Fibroblast of pulmonary artery (primary cell): ENCODE results near the gene FAM50A.

Source experiments
- DNase-seq: peaks from one replicate; pipeline ENCODE4 v3.0.0-alpha.2; 2010; ENCODE audit warnings: low read depth
- H3K4me3 ChIP-seq: replicated peaks from 2 replicates; pipeline ENCODE4 v1.5.1; 2011; ENCODE audit warnings: low read depth, mild to moderate bottlenecking, control low read depth, low read length, moderate library complexity
- TF ChIP-seq, protein P1 (sequence below): IDR thresholded peaks from 2 replicates; pipeline ENCODE4 v1.5.1; 2011; ENCODE audit warnings: mild to moderate bottlenecking, control low read depth, low read length, inconsistent platforms; ENCODE audit errors: missing control alignments

The FAM50A gene

DNA sequence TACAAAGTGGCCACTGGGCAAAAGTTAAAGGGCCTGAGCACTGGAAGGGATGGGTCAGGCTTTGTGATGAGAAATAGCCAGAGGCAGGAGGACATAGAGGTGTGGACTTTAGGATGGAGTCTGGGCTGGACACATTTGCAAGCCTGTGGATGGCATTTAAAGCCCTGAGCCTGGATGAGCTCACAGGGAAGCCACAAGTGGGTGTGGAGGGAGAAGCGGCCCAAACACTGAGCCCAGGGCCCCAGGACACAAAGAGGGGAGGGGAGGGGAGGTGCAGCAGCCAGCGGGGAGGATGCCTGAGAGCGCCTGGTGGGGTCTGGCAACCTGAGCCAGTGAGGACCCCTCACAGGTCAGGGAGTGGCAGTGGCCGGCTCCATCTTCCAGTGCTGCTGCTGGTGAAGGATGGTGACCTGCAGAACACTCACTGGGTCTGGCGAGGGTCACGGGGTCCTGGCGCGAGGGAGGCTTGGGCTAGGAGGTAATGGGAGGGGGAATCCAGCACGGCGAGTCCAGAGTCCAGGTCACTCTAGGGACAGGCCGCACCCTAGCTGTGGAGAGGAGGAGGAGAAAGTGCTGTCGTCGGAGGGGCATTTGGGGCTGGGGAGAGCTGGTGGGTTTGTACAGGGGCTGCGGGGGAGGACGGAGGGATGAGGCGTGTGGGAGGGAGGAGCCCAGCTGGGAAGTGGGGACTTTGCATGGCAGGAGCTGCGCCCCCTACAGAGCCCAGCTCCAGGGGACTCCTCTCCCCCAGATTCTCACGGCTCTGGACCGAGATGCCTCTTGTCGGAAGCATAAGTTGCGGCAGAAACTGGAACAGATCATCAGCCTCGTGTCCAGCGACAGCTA, 28.1 kb downstream of the FAM50A start:
- DNase-seq: no peak

DNA sequence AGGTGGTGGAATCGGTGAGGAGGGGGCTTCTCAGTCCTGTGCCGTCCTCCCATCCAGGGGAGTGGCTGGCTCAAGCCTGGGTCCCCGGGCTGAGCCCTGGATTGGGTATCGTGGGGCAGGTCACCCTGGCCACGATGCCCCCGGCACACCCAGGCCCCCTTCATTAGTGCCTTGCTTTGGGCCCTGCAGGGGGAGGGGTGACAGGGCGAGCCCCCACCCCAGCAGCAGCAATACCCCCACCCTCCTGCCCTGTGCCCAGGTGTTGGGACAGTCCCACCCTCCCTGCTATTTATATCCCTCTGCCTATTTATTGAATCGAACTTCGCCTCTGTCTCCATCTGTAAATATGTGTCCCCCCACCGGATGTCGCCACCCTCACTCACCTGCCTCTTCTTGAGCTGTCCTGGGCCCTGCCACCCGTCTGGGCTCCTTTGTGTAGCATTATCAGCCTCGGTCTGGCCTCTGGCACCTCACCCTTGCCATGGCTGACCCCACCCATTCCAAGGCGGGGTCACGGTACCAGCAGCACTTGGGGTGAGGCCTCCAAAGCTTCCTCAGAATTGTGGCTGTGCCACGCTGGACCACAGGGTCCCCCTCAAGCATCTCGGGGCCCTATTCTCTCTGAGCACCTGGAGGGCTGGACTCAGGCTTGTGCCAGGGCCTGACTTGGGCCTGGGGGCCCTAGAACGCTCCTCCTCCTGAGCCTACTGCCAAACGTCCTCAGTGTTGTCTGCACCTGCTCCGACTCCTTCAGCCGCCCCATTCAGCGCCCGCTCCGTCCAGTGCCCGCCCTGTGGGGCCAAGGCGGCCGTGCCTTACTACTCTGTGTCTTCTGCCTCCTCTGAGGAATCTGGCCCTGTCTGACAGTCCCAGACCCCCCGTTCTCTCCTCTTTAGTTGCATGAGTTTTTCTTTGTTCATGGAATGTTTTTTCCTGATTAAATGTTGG, 29.0 kb downstream of the FAM50A start:
- no peak overlapping the region for H3K4me3 ChIP-seq
- DNase-seq: no peak
- TF ChIP-seq, protein P1, sequence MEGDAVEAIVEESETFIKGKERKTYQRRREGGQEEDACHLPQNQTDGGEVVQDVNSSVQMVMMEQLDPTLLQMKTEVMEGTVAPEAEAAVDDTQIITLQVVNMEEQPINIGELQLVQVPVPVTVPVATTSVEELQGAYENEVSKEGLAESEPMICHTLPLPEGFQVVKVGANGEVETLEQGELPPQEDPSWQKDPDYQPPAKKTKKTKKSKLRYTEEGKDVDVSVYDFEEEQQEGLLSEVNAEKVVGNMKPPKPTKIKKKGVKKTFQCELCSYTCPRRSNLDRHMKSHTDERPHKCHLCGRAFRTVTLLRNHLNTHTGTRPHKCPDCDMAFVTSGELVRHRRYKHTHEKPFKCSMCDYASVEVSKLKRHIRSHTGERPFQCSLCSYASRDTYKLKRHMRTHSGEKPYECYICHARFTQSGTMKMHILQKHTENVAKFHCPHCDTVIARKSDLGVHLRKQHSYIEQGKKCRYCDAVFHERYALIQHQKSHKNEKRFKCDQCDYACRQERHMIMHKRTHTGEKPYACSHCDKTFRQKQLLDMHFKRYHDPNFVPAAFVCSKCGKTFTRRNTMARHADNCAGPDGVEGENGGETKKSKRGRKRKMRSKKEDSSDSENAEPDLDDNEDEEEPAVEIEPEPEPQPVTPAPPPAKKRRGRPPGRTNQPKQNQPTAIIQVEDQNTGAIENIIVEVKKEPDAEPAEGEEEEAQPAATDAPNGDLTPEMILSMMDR: no peak

More for the DNA sequence above, 28.1 kb downstream of the FAM50A start:
- TF ChIP-seq, protein P1: no peak
- no peak overlapping the region for H3K4me3 ChIP-seq

DNA sequence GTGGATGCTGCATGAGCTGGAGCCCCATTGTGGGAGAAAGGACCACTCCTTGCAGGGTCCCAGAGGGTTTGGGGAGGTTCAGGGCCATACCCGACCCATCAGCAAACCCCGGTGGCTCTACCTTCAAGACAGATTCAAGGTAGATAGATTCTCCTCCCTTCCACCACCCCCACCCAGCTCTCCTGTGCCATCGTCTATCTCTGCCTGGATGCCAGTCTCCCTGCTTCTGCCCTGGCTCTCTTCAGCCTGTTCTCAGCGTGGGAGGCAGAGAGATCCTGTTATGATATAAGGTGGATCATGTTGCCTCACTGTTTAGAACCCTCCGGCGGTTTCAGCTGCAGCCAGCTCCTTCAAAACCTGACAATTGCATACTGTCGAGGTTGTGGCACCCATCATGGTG, 29.7 kb downstream of the FAM50A start:
- DNase-seq: no peak
- TF ChIP-seq, protein P1: no peak
- H3K4me3 ChIP-seq: no peak overlapping the region

DNA sequence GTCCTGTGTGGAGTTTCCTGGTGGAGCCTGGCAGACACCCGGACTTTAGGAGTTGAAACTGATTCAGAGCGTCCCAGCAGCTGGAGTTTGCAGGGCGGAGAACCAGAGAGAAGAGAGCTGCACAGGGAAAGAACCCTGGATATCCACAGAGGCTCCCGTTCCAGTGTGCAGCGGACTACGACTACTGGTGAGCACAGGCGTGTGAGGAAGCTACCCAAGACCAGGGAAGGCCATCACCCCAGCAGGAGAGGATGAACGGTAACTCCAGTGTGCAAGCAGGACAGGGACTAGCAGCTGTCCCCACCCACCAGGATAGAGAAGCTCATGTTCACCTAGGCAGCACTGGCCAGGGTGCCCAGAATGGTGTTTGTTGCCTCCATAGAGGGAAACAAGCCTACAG, 32.9 kb downstream of the FAM50A start:
- TF ChIP-seq, protein P1: no peak
- DNase-seq: no peak
- H3K4me3 ChIP-seq: no peak overlapping the region

DNA sequence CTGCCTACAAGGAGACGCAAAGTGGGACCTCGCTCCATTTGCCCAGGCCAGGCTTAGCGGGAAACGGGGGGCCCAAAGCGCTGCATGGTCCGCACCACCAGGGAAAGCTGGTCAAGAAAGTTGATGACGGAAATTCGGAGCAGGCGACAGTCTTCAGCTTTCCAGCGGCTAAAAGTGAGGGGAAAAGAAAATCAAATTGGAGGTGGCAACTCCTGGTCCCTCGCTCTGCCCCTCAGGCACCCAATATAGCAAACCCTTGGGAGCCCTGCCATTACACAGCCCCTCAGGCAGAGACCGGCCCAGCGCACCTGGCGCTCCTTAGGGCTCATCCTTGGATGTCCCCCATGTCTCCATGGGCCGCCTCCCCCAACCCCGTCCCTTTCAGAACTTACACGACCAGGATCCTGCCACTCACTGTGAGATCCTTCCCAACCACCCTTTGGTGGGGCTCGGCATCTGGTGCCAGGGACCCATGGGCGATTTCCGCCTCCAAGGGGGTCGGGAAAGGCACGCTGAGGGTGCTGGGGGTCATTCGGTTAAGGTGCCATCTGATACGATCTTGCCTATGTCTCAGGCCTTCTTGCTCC, 34.0 kb downstream of the FAM50A start:
- TF ChIP-seq, protein P1: no peak
- no peak for DNase-seq
- H3K4me3 ChIP-seq: peak overlapping the region; percentile 58

DNA sequence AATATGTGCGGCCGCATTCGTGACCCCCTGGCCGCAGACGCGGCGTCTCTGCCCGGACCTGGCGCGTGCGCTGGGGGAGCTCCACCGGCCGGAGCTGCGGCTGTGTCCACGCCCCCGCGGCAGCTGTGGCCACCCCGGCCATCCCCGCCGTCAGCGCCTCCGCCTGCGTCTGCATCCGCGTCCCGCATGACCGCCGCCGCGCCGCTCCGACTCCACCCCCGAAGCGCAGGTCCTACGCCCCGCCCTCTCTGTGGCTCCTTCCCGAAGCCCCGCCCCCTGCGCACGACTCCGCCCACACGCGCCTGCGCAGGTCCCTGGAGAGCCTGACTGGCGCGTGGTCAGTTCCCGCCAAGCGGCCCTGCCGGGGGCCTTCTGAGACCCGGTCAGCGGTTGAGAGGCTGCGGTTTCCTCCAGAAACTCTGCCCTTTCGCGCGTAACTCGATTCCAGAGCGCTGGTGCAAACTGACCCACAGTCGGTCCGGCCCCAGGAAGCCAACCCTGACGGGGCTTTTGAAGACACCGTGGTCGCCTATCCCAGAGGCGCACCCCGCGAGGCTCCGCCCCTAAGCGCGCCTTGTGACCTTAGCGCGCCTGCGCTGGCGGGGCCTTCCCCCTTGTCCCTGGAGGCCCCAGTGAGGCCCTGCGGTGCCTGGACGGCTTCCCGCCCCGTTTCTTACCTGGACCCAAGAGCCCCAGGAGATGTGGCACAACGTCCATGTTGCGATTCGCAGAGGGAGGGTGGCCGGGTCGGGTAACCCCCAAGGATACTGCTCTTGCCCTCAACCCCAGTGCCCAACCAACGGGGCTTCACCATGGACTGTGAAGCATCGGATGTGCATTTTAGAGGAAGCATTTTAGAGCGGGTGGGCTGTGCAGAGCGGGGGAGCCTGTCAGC, 35.0 kb downstream of the FAM50A start, which contains the start of gene LAGE3:
TSS of gene LAGE3 (minus strand) at position 554 of the 895 bp plus-strand sequence. CDS start at position 188, 366 bp downstream.
- DNase-seq: peak; percentile 92
- TF ChIP-seq, protein P1: no peak
- H3K4me3 ChIP-seq: peak within 1 kb of the TSS; percentile 58
